Liver (tissue), 9 donors: ENCODE data around the gene PHETA1. TPM values are rescaled to one million over a fixed set of nuclear protein-coding genes. Genes with fewer than 3 reads are reported as not detected.
A peak's percentile ranks its signal among the peaks of the same experiment; 100 is the strongest.

Source experiments
- DNase-seq: peaks from one replicate; pipeline ENCODE4 v3.0.0-alpha.2; 2017; ENCODE audit warnings: low spot score
- H3K27ac ChIP-seq, 2 donors: one replicate each; pipeline ENCODE4 v1.7.0; 2013; ENCODE audit warnings: inconsistent platforms in 2 of 2, low read length in 2 of 2, control low read depth in 1 of 2, low read depth in 1 of 2, mild to moderate bottlenecking in 1 of 2
- H3K27me3 ChIP-seq, 4 donors: one replicate each; pipeline versions ENCODE4 v1.6.1 to v1.7.0; 2013; ENCODE audit warnings: low read length in 3 of 4, inconsistent platforms in 1 of 4, mild to moderate bottlenecking in 1 of 4, moderate library complexity in 1 of 4; ENCODE audit not compliant: control insufficient read depth in 4 of 4, insufficient read depth in 4 of 4
- H3K36me3 ChIP-seq, 4 donors: one replicate each; pipeline versions ENCODE4 v1.6.1 to v1.7.0; 2013; ENCODE audit warnings: low read length in 3 of 4, mild to moderate bottlenecking in 3 of 4, low read depth in 1 of 4, moderate library complexity in 1 of 4; ENCODE audit not compliant: control insufficient read depth in 4 of 4, insufficient read depth in 3 of 4
- H3K4me1 ChIP-seq, 4 donors: one replicate each; pipeline versions ENCODE4 v1.6.1 to v1.7.0; 2013; ENCODE audit warnings: low read length in 3 of 4, mild to moderate bottlenecking in 3 of 4, moderate library complexity in 1 of 4; ENCODE audit not compliant: control insufficient read depth in 4 of 4, insufficient read depth in 4 of 4
- H3K4me3 ChIP-seq, 3 donors: one replicate each; pipeline versions ENCODE4 v1.6.1 to v1.7.0; 2013; ENCODE audit warnings: low read length in 3 of 3, control low read depth in 1 of 3, low read depth in 1 of 3, mild to moderate bottlenecking in 1 of 3
- H3K9ac ChIP-seq, 2 donors: one replicate each; pipeline ENCODE4 v1.7.0; 2013; ENCODE audit warnings: low read length in 2 of 2, mild to moderate bottlenecking in 2 of 2, moderate library complexity in 2 of 2, control low read depth in 1 of 2, low read depth in 1 of 2
- H3K9me3 ChIP-seq, 4 donors: one replicate each; pipeline versions ENCODE4 v1.6.1 to v1.7.0; 2013; ENCODE audit warnings: low read length in 3 of 4; ENCODE audit not compliant: control insufficient read depth in 4 of 4
- ATF3 ChIP-seq: IDR thresholded peaks from 2 replicates; pipeline ENCODE4 v1.6.1; 2016; ENCODE audit warnings: antibody characterized with exemption
- CTCF ChIP-seq: fragments of 150-350 bp; IDR thresholded peaks from 2 replicates; pipeline ENCODE4 v1.5.1; 2017; ENCODE audit warnings: improper control_type of control experiment, low read depth, low read length; ENCODE audit not compliant: missing input control
- EGR1 ChIP-seq, 2 donors: IDR thresholded peaks; 2 replicates each; pipeline ENCODE4 v1.6.1; 2016 to 2018; ENCODE audit warnings: antibody characterized with exemption in 2 of 2, low read depth in 2 of 2
- FOXA1 ChIP-seq: IDR thresholded peaks from 2 replicates; pipeline ENCODE4 v1.6.1; 2016; ENCODE audit warnings: antibody characterized with exemption
- FOXA2 ChIP-seq: IDR thresholded peaks from 2 replicates; pipeline ENCODE4 v1.6.1; 2016; ENCODE audit warnings: antibody characterized with exemption
- GABPA ChIP-seq, 2 donors: IDR thresholded peaks in 1 of 2; conservative IDR thresholded peaks in 1 of 2; 2 replicates each; pipeline ENCODE4 v1.6.1; 2016; ENCODE audit warnings: antibody characterized with exemption in 2 of 2, mild to moderate bottlenecking in 1 of 2, moderate library complexity in 1 of 2
- HNF4A ChIP-seq, 2 donors: conservative IDR thresholded peaks; 2 replicates each; pipeline ENCODE4 v1.6.1; 2016; ENCODE audit warnings: antibody characterized with exemption in 2 of 2, mild to moderate bottlenecking in 2 of 2
- HNF4G ChIP-seq: IDR thresholded peaks from 2 replicates; pipeline ENCODE4 v1.6.1; 2016; ENCODE audit warnings: antibody characterized with exemption
- JUND ChIP-seq, 2 donors: IDR thresholded peaks; 2 replicates each; pipeline ENCODE4 v1.6.1; 2016; ENCODE audit warnings: antibody characterized with exemption in 2 of 2
- MAX ChIP-seq: IDR thresholded peaks from 2 replicates; pipeline ENCODE4 v1.6.1; 2016; ENCODE audit warnings: antibody characterized with exemption
- NR2F2 ChIP-seq: IDR thresholded peaks from 2 replicates; pipeline ENCODE4 v1.6.1; 2016; ENCODE audit warnings: antibody characterized with exemption
- RAD21 ChIP-seq, 2 donors: IDR thresholded peaks; 2 replicates each; pipeline ENCODE4 v1.6.1; 2016; ENCODE audit warnings: antibody characterized with exemption in 2 of 2, mild to moderate bottlenecking in 2 of 2
- REST ChIP-seq: IDR thresholded peaks from 2 replicates; pipeline ENCODE4 v1.6.1; 2016; ENCODE audit warnings: antibody characterized with exemption, mild to moderate bottlenecking
- RXRA ChIP-seq, 2 donors: IDR thresholded peaks; 2 replicates each; pipeline ENCODE4 v1.6.1; 2017 to 2018; ENCODE audit warnings: antibody characterized with exemption in 2 of 2, mild to moderate bottlenecking in 1 of 2
- SP1 ChIP-seq: IDR thresholded peaks from 2 replicates; pipeline ENCODE4 v1.6.1; 2018; ENCODE audit warnings: antibody characterized with exemption, mild to moderate bottlenecking
- TAF1 ChIP-seq: conservative IDR thresholded peaks from 2 replicates; pipeline ENCODE4 v1.6.1; 2016; ENCODE audit warnings: antibody characterized with exemption, mild to moderate bottlenecking
- YY1 ChIP-seq: IDR thresholded peaks from 2 replicates; pipeline ENCODE4 v1.6.1; 2016; ENCODE audit warnings: antibody characterized with exemption, mild to moderate bottlenecking
- ZBTB33 ChIP-seq: IDR thresholded peaks from 2 replicates; pipeline ENCODE4 v1.6.1; 2016; ENCODE audit warnings: antibody characterized with exemption
- WGBS: extraction: QIAGEN DNeasy Blood & Tissue Kit; methylation state at CpG from one replicate; pipeline ENCODE4 v1.1.7; 2013; 5-methylcytosine and 5-hydroxymethylcytosine counted together
- polyA plus RNA-seq, 2 donors: library from polyadenylated mRNA; stranded (reverse) in 1 of 2; unstranded in 1 of 2; fragments of 200-250 nt in 1 of 2; fragments of >200 nt in 1 of 2; fragmentation: Nextera tagmentation in 1 of 2; extraction: Ambion mirVana in 1 of 2; gene quantifications; one replicate each; pipeline versions ENCODE4 v1.2.1 to v1.2.3, GENCODE V29; 2013 to 2015
- total RNA-seq, 2 donors: library from RNA; depleted of rRNA; stranded (reverse); fragments of >200 nt; gene quantifications; one replicate each; pipeline ENCODE4 v1.2.3, GENCODE V29; 2014
- donor health status: healthy.
- donor health status: healthy.
- donor health status: healthy.
- donor health status: healthy.
- donor health status: healthy.

PHETA1 gene
- total and polyA plus RNA-seq, 4 donors: 2.4 to 5.7 (median 3.9) TPM

- H3K36me3 ChIP-seq: peaks cover 0 to 38% (median 11%) of the 10 kb centered on the region in 4 donors
- H3K27me3 ChIP-seq: no peaks in the 10 kb centered on the region
- WGBS: 71% methylated on average over 8 of the region's 8 CpGs
- H3K4me3 ChIP-seq: no peak overlapping the region
- no peak overlapping the region for H3K9ac ChIP-seq
- no peaks in the 10 kb centered on the region for H3K4me1 ChIP-seq
- DNase-seq: no peak
- no peak overlapping the region for H3K27ac ChIP-seq
- no peaks in the 10 kb centered on the region for H3K9me3 ChIP-seq
- no peak for TF ChIP-seq EGR1 (IDR thresholded peaks at IDR 0.05; ENCODE audit: low read depth in 2 of 2)
- peak; percentile 28 for TF ChIP-seq CTCF
- no peak for TF ChIP-seq RXRA (IDR thresholded peaks at IDR 0.05)
- peak; percentile 67 to 78 for TF ChIP-seq RAD21 (IDR thresholded peaks at IDR 0.05)
Measured at GRCh38 chr12:111330800-111331752, 37.8 kb downstream of the PHETA1 start.

- Histone ChIP-seq H3K9me3 (no peaks in the 10 kb centered on the region), H3K27ac (no peak overlapping the region), H3K27me3 (no peaks in the 10 kb centered on the region), H3K4me1 (no peaks in the 10 kb centered on the region), H3K36me3 (peaks cover 2 to 22% (median 3%) of the 10 kb centered on the region in 4 donors), H3K9ac (no peak overlapping the region), H3K4me3 (no peak overlapping the region)
- TF ChIP-seq ATF3 (no peak), HNF4G (no peak), FOXA1 (no peak), CTCF (no peak), MAX (no peak), SP1 (no peak), GABPA (IDR thresholded peaks at IDR 0.05 in 1 of 2, conservative IDR thresholded peaks at IDR 0.05 in 1 of 2) (no peak), ZBTB33 (no peak), NR2F2 (no peak), YY1 (no peak), EGR1 (IDR thresholded peaks at IDR 0.05; ENCODE audit: low read depth in 2 of 2) (no peak), RAD21 (IDR thresholded peaks at IDR 0.05) (no peak), TAF1 (no peak), RXRA (IDR thresholded peaks at IDR 0.05) (no peak), JUND (IDR thresholded peaks at IDR 0.05) (no peak), FOXA2 (no peak), REST (no peak), HNF4A (conservative IDR thresholded peaks at IDR 0.05) (no peak)
- DNase-seq: no peak
- 95% methylated on average over 12 of the region's 12 CpGs for WGBS
Measured at GRCh38 chr12:111328138-111328537, 40.8 kb downstream of the PHETA1 start.
